GM12874 (cell line): ENCODE results near the gene SLC7A14.

Experiments used
- CTCF ChIP-seq: IDR thresholded peaks from 2 replicates; pipeline ENCODE4 v1.5.1; 2011; ENCODE audit warnings: low read depth, mild to moderate bottlenecking, control low read depth, low read length, moderate library complexity; ENCODE audit not compliant: insufficient read depth

SLC7A14 gene

DNA sequence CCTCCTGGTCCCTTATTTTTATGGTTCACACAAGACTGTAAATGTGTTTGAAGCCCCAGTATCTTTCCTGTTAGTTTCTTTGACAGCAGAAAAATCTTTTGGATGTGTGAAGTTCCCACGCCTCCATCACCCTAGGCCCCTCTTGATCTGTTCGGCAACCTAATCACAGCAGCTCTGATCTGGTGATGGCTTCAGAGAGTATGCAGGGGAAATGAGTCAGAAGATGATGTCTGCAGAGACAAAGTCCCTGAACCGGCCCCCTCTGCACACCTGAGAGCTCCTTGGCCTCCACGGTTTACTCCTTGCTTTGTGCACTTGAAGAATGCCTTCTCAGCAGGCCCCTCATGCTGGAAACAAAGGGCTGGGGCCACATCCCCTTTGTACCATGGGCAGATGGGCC lies 103.7 kb downstream of the SLC7A14 start:
- TF ChIP-seq CTCF = no peak

GRCh38 chr3:170480111-170480510 lies 105.8 kb downstream of the SLC7A14 start:
- TF ChIP-seq CTCF = no peak

DNA sequence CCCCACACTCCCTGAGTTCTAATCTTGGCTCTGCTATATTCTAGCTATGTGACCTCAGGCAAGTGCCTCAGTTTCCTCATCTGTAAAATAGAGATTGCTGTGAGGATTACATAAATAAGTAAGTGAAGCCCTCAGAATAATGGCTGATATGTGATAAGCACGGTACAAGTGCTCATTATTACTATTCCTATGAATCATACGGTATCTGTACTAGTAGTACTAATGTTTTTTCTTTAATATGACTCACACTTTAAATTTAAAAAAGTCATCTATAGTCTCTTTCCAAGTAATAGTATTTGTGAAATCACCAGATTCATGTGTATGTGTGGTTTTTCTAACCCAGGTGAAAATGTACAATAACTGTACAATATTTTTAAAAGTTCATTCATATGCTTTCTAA lies 108.5 kb downstream of the SLC7A14 start:
- TF ChIP-seq CTCF = no peak

DNA sequence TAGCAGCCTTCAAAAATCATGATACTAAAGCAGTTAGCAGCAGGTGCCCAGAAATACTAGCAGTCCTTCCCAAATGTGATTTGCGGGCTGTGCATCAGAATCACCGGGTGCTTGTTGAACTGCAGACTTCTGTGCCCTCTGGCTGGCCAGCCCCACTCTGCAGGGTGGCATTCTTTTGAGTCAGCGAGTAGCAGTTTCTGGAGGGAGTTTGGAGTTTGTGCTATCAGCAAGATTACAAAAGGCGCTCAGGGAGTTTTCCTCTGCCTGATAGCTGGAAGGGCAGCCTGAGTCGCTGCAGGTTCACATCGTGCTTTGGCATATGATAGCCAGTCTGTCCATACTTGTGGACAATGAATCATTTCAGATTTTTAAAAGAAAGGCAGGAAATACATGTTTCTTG lies 109.6 kb downstream of the SLC7A14 start:
- TF ChIP-seq CTCF = no peak

DNA sequence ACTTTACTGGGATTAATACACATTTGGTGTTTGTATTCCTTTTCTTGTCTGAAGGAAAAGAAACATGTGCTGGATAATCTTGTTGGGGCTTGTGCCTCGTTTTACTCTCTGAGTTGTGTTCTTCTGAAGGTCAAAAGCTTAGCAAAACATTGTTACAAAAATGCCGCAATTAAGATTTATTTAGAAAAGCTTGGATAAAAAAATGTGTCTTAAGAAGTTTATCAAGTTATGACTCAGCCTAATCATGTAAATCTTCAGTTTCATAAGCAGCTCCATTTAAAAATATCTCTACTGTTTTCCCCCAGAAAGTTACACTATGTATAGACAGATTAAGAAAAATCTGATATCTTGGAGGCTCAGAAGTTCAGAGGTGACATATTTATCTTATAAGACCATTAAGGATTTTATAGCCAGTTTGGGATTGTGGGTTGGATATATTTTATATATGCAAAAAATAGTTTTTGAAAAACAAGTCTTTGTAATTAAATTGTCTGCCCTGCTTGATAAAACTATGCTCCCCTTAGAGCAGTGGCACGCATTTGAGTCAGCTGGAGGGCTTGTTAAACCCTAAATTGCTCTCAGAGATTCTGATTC lies 110.7 kb downstream of the SLC7A14 start:
- TF ChIP-seq CTCF = no peak

DNA sequence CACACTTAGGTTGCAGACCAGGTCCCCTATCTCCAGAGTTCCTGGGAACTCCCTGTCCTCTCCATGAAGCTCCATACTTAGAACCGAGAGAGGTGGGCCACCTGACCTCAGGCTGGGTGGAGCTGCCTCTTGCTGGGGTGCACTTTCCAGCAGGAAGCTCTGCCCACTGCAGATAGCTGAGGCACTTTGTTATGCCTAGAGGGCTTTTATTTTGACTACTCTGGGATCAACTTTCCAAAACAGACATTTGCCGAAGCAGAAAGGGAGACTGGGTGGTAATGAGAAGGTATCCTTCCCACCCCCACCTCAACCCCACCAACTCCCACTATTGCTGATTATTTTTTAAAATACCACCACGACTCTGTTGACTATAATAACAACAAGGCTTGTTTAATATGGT lies 112.5 kb downstream of the SLC7A14 start:
- no peak for TF ChIP-seq CTCF

GRCh38 chr3:170471149-170471548 lies 114.7 kb downstream of the SLC7A14 start:
- TF ChIP-seq CTCF = no peak
